DND-41 (cell line): ENCODE measurements around the gene DOK6.

Experiments used
- ATAC-seq: fragments of 200-7000 bp; cut with Tn5 transposase; 3 replicates; pipeline ENCODE4 v1.9.1; 2021; ENCODE audit warnings: low read depth; ENCODE audit not compliant: insufficient read depth
- DNase-seq: peaks from one replicate; pipeline ENCODE4 v3.0.0-alpha.2; 2020
- H2AFZ ChIP-seq: 2 replicates; pipeline ENCODE4 v1.6.0; 2012; ENCODE audit warnings: low read depth, low read length
- H3K27ac ChIP-seq: 2 replicates; pipeline ENCODE4 v1.5.1; 2012; ENCODE audit warnings: low read length, inconsistent platforms
- H3K27me3 ChIP-seq: fragments of 200-600 bp; sonication (generic); 2 replicates; pipeline ENCODE4 v1.6.0; 2012; ENCODE audit warnings: low read length, mild to moderate bottlenecking, inconsistent platforms; ENCODE audit not compliant: insufficient read depth, poor library complexity
- H3K36me3 ChIP-seq: 2 replicates; pipeline ENCODE4 v1.5.1; 2012; ENCODE audit warnings: low read length, inconsistent platforms; ENCODE audit not compliant: insufficient read depth
- H3K4me1 ChIP-seq: 2 replicates; pipeline ENCODE4 v1.5.1; 2012; ENCODE audit warnings: mild to moderate bottlenecking, low read length; ENCODE audit not compliant: insufficient read depth
- H3K4me2 ChIP-seq: 2 replicates; pipeline ENCODE4 v1.6.0; 2012; ENCODE audit warnings: mild to moderate bottlenecking, moderate library complexity, low read length, inconsistent platforms; ENCODE audit not compliant: insufficient read depth
- H3K4me3 ChIP-seq, 2 experiments: fragments of 200-600 bp in 1 of 2; shearing (Covaris generic) in 1 of 2; 2 replicates each; pipeline ENCODE4 v1.5.1; 2012 to 2016; ENCODE audit warnings: inconsistent platforms in 2 of 2, low read length in 2 of 2, mild to moderate bottlenecking in 2 of 2, low read depth in 1 of 2, moderate library complexity in 1 of 2
- H3K79me2 ChIP-seq: 2 replicates; pipeline ENCODE4 v1.6.0; 2012; ENCODE audit warnings: low read length, inconsistent platforms; ENCODE audit not compliant: insufficient read depth
- H3K9ac ChIP-seq: 2 replicates; pipeline ENCODE4 v1.6.0; 2012; ENCODE audit warnings: low read depth, mild to moderate bottlenecking, inconsistent platforms, low read length, moderate library complexity
- H3K9me3 ChIP-seq: 2 replicates; pipeline ENCODE4 v1.5.1; 2012; ENCODE audit warnings: low read length, moderate library complexity, mild to moderate bottlenecking, inconsistent platforms; ENCODE audit not compliant: insufficient read depth, severe bottlenecking
- H4K20me1 ChIP-seq: 2 replicates; pipeline ENCODE4 v1.6.0; 2012; ENCODE audit warnings: low read length; ENCODE audit not compliant: insufficient read depth
- CTCF ChIP-seq: IDR thresholded peaks from 2 replicates; pipeline ENCODE4 v1.5.1; 2012; ENCODE audit warnings: borderline replicate concordance, low read length, moderate library complexity, mild to moderate bottlenecking; ENCODE audit not compliant: poor library complexity, severe bottlenecking; ENCODE audit errors: extremely low read depth
- EZH2 ChIP-seq: IDR thresholded peaks from 3 replicates; pipeline ENCODE4 v1.6.1; 2012; ENCODE audit warnings: borderline replicate concordance, low read depth, mild to moderate bottlenecking, moderate library complexity, low read length, inconsistent platforms; ENCODE audit not compliant: severe bottlenecking

The DOK6 gene

GRCh38 chr18:69684789-69685188, 284.1 kb downstream of the DOK6 start:
- H3K4me1 ChIP-seq: no peaks in the 10 kb centered on the region

GRCh38 chr18:69686861-69687260, 286.2 kb downstream of the DOK6 start:
- no peak for ATAC-seq
- no peak overlapping the region for H3K4me3 ChIP-seq
- H2AFZ ChIP-seq: no peak overlapping the region
- no peak for DNase-seq
- no peak overlapping the region for H3K4me2 ChIP-seq
- no peaks in the 10 kb centered on the region for H3K36me3 ChIP-seq
- TF ChIP-seq CTCF: no peak
- no peak for TF ChIP-seq EZH2
- H3K27me3 ChIP-seq: no peaks in the 10 kb centered on the region
- no peaks in the 10 kb centered on the region for H4K20me1 ChIP-seq
- no peaks in the 10 kb centered on the region for H3K4me1 ChIP-seq
- no peaks in the 10 kb centered on the region for H3K79me2 ChIP-seq
- H3K9ac ChIP-seq: no peak overlapping the region
- no peak overlapping the region for H3K27ac ChIP-seq
- no peaks in the 10 kb centered on the region for H3K9me3 ChIP-seq

More at GRCh38 chr18:69684789-69685188, 284.1 kb downstream of the DOK6 start:
- Histone ChIP-seq H2AFZ (no peak overlapping the region), H4K20me1 (no peaks in the 10 kb centered on the region), H3K9me3 (no peaks in the 10 kb centered on the region), H3K27ac (no peak overlapping the region), H3K9ac (no peak overlapping the region), H3K36me3 (no peaks in the 10 kb centered on the region), H3K27me3 (no peaks in the 10 kb centered on the region), H3K4me3 (no peak overlapping the region), H3K79me2 (no peaks in the 10 kb centered on the region), H3K4me2 (no peak overlapping the region)
- no peak for ATAC-seq
- TF ChIP-seq EZH2: no peak
- no peak for TF ChIP-seq CTCF
- DNase-seq: no peak

GRCh38 chr18:69689121-69689759, 288.6 kb downstream of the DOK6 start:
- Histone ChIP-seq H3K4me2 (no peak overlapping the region), H3K9me3 (no peaks in the 10 kb centered on the region), H3K4me3 (no peak overlapping the region), H3K36me3 (no peaks in the 10 kb centered on the region), H2AFZ (no peak overlapping the region), H4K20me1 (no peaks in the 10 kb centered on the region), H3K79me2 (no peaks in the 10 kb centered on the region), H3K27me3 (no peaks in the 10 kb centered on the region), H3K4me1 (no peaks in the 10 kb centered on the region), H3K9ac (no peak overlapping the region), H3K27ac (no peak overlapping the region)
- no peak for TF ChIP-seq EZH2
- TF ChIP-seq CTCF: no peak
- DNase-seq: no peak
- ATAC-seq: no peak
